AG04449 (cell line): ENCODE data around the gene CHP2.

Experiments used
- CTCF ChIA-PET: fragments of 350-600 bp; formaldehyde crosslinking; extraction: SDS; loops from one replicate; lab custom pipeline; 2021; ENCODE audit warnings: antibody characterized with exemption; lab: Yijun Ruan, JAX
- POLR2A ChIA-PET: fragments of 400-600, 350-600 bp; formaldehyde crosslinking; extraction: SDS; loops from one replicate; lab custom pipeline; 2020; ENCODE audit warnings: antibody characterized with exemption, inconsistent platforms; lab: Yijun Ruan, JAX
- DNase-seq: peaks from one replicate; pipeline ENCODE4 v3.0.0-alpha.2; 2010; ENCODE audit warnings: low read depth, low spot score
- H3K4me3 ChIP-seq: 2 replicates; pipeline ENCODE4 v1.5.1; 2011; ENCODE audit warnings: low read depth, mild to moderate bottlenecking, control low read depth, low read length
- CTCF ChIP-seq: IDR thresholded peaks from one replicate; pipeline ENCODE4 v1.5.1; 2011; ENCODE audit warnings: mild to moderate bottlenecking, moderate library complexity, low read length, control low read depth, inconsistent platforms; ENCODE audit not compliant: insufficient read depth; ENCODE audit errors: missing control alignments

The CHP2 gene

GRCh38 chr16:23757116-23757515, 2.3 kb downstream of the CHP2 start:
- ChIA-PET CTCF (no interaction called here), POLR2A (no interaction called here)
- H3K4me3 ChIP-seq, result no peak overlapping the region
- no peak for TF ChIP-seq CTCF
- no peak for DNase-seq

GRCh38 chr16:23757937-23758619, 3.3 kb downstream of the CHP2 start:
- no peak for TF ChIP-seq CTCF
- POLR2A ChIA-PET, result no interaction called here
- no peak overlapping the region for H3K4me3 ChIP-seq
- DNase-seq, result no peak
- CTCF ChIA-PET, result no interaction called here

GRCh38 chr16:23765933-23766332, 11.1 kb downstream of the CHP2 start:
- CTCF ChIA-PET, result no interaction called here
- H3K4me3 ChIP-seq, result no peak overlapping the region
- DNase-seq, result no peak
- POLR2A ChIA-PET, result no interaction called here
- TF ChIP-seq CTCF, result no peak

- H3K4me3 ChIP-seq, result no peak overlapping the region
- POLR2A ChIA-PET, result no interaction called here
- TF ChIP-seq CTCF, result no peak
- no peak for DNase-seq
- CTCF ChIA-PET, result interaction anchor here (1.3 kb wide), 1 partner anchor 41 kb away, joined by 3 read pairs; no protein-coding TSS in a partner anchor
Measured at GRCh38 chr16:23768581-23768980, 13.8 kb downstream of the CHP2 start.

GRCh38 chr16:23771027-23771426, 16.2 kb downstream of the CHP2 start:
- ChIA-PET CTCF (no interaction called here), POLR2A (no interaction called here)
- TF ChIP-seq CTCF, result no peak
- DNase-seq, result no peak
- no peak overlapping the region for H3K4me3 ChIP-seq

GRCh38 chr16:23771642-23772041, 16.8 kb downstream of the CHP2 start:
- no peak for DNase-seq
- TF ChIP-seq CTCF, result no peak
- ChIA-PET CTCF (no interaction called here), POLR2A (no interaction called here)
- no peak overlapping the region for H3K4me3 ChIP-seq
